Measurements from ENCODE around the gene IFNA8.

GRCh38 chr9:21450733-21451394 lies 41.9 kb downstream of the IFNA8 start:
- TF ChIP-seq ZBTB21 (tag by site-specific recombination; IDR thresholded peaks at IDR 0.05) (no peak), ZNF138 (tag by site-specific recombination; IDR thresholded peaks at IDR 0.05; ENCODE audit: borderline replicate concordance) (no peak), HOXD13 (CRISPR knock-in tag; IDR thresholded peaks at IDR 0.05; ENCODE audit: borderline replicate concordance) (no peak), SETDB1 (IDR thresholded peaks at IDR 0.05; ENCODE audit: insufficient read length, low read length) (no peak), YY1 (tag by site-specific recombination; IDR thresholded peaks at IDR 0.05) (no peak), ZNF654 (tag by site-specific recombination; IDR thresholded peaks at IDR 0.05; ENCODE audit: low read depth) (no peak)
- TF ChIP-seq, protein P1, sequence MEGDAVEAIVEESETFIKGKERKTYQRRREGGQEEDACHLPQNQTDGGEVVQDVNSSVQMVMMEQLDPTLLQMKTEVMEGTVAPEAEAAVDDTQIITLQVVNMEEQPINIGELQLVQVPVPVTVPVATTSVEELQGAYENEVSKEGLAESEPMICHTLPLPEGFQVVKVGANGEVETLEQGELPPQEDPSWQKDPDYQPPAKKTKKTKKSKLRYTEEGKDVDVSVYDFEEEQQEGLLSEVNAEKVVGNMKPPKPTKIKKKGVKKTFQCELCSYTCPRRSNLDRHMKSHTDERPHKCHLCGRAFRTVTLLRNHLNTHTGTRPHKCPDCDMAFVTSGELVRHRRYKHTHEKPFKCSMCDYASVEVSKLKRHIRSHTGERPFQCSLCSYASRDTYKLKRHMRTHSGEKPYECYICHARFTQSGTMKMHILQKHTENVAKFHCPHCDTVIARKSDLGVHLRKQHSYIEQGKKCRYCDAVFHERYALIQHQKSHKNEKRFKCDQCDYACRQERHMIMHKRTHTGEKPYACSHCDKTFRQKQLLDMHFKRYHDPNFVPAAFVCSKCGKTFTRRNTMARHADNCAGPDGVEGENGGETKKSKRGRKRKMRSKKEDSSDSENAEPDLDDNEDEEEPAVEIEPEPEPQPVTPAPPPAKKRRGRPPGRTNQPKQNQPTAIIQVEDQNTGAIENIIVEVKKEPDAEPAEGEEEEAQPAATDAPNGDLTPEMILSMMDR (tag by site-specific recombination; IDR thresholded peaks at IDR 0.05) = no peak

Data from HEK293 (cell line).